NCI-H1105 treated with DMSO at 0.1 percent for 48 hours (cell line): ENCODE measurements around the gene SLC26A9.

Source experiments
- DNase-seq: peaks from one replicate; lab custom pipeline; 2025; lab: John Stamatoyannopoulos, UW

The SLC26A9 gene

GRCh38 chr1:205943245-205943644 lies at the start of gene SLC26A9:
Gene SLC26A9, minus strand, starts transcription at chr1:205943456. Its CDS starts 7,636 bp downstream, at chr1:205935820.
- no peak for DNase-seq

GRCh38 chr1:205992218-205992882 lies 49.1 kb upstream of the SLC26A9 start:
- no peak for DNase-seq

GRCh38 chr1:205991237-205991636 lies 48.0 kb upstream of the SLC26A9 start:
- DNase-seq: no peak

GRCh38 chr1:205990226-205990625 lies 47.0 kb upstream of the SLC26A9 start:
- no peak for DNase-seq

GRCh38 chr1:205989786-205990185 lies 46.5 kb upstream of the SLC26A9 start:
- no peak for DNase-seq

- DNase-seq: no peak
Measured at GRCh38 chr1:205988585-205988995, 45.3 kb upstream of the SLC26A9 start.

GRCh38 chr1:205986861-205987260 lies 43.6 kb upstream of the SLC26A9 start:
- DNase-seq: no peak

- no peak for DNase-seq
Measured at GRCh38 chr1:205986292-205986691, 43.0 kb upstream of the SLC26A9 start.

- DNase-seq: no peak
Measured at GRCh38 chr1:205985330-205986005, 42.2 kb upstream of the SLC26A9 start.

GRCh38 chr1:205983925-205984725 lies 40.9 kb upstream of the SLC26A9 start:
- no peak for DNase-seq

- no peak for DNase-seq
Measured at GRCh38 chr1:205981257-205981656, 38.0 kb upstream of the SLC26A9 start.

- DNase-seq: no peak
Measured at GRCh38 chr1:205980237-205980870, 37.1 kb upstream of the SLC26A9 start.

- DNase-seq: no peak
Measured at GRCh38 chr1:205979301-205979700, 36.0 kb upstream of the SLC26A9 start.

- DNase-seq: no peak
Measured at GRCh38 chr1:205978676-205979075, 35.4 kb upstream of the SLC26A9 start.

- peak; percentile 80 for DNase-seq
Measured at GRCh38 chr1:205977402-205978014, 34.3 kb upstream of the SLC26A9 start.

GRCh38 chr1:205976708-205977401 lies 33.6 kb upstream of the SLC26A9 start:
- no peak for DNase-seq

- DNase-seq: no peak
Measured at GRCh38 chr1:205976036-205976435, 32.8 kb upstream of the SLC26A9 start.

- no peak for DNase-seq
Measured at GRCh38 chr1:205975387-205975998, 32.2 kb upstream of the SLC26A9 start.

GRCh38 chr1:205974712-205975111 lies 31.5 kb upstream of the SLC26A9 start:
- no peak for DNase-seq

- no peak for DNase-seq
Measured at GRCh38 chr1:205973377-205974232, 30.3 kb upstream of the SLC26A9 start.
